ENCODE results near the gene MTHFD1L. TPM values are rescaled to one million over a fixed set of nuclear protein-coding genes. Genes with fewer than 3 reads are reported as not detected.

Gene MTHFD1L
- total RNA-seq, 4 donors from 2014 or later: 3.3 to 7.8 (median 3.8) TPM

DNA sequence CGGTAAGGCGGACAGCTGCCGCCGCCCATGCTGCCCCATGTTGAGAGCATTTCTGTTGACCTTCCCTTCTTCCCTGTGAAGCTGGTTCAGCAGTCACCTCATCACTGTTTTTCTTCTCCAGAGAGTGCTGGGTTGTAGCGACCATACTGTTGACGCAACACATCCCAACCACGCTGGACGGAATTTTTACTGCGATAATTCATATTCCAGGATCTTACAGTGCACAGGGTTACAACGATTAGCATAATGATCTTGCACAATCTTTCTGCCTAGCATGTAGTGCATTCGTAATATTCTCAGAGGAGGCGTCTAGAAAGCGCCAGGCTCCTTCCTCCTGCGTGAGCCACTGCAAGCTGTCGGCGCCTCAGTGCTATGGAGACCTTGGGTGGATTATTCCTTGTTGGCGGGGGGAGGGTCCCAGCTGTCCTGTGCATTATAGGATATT lies 137.0 kb downstream of the MTHFD1L start:
- TF ChIP-seq, protein P1, sequence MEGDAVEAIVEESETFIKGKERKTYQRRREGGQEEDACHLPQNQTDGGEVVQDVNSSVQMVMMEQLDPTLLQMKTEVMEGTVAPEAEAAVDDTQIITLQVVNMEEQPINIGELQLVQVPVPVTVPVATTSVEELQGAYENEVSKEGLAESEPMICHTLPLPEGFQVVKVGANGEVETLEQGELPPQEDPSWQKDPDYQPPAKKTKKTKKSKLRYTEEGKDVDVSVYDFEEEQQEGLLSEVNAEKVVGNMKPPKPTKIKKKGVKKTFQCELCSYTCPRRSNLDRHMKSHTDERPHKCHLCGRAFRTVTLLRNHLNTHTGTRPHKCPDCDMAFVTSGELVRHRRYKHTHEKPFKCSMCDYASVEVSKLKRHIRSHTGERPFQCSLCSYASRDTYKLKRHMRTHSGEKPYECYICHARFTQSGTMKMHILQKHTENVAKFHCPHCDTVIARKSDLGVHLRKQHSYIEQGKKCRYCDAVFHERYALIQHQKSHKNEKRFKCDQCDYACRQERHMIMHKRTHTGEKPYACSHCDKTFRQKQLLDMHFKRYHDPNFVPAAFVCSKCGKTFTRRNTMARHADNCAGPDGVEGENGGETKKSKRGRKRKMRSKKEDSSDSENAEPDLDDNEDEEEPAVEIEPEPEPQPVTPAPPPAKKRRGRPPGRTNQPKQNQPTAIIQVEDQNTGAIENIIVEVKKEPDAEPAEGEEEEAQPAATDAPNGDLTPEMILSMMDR (IDR thresholded peaks at IDR 0.05; ENCODE audit: low read depth): no peak

DNA sequence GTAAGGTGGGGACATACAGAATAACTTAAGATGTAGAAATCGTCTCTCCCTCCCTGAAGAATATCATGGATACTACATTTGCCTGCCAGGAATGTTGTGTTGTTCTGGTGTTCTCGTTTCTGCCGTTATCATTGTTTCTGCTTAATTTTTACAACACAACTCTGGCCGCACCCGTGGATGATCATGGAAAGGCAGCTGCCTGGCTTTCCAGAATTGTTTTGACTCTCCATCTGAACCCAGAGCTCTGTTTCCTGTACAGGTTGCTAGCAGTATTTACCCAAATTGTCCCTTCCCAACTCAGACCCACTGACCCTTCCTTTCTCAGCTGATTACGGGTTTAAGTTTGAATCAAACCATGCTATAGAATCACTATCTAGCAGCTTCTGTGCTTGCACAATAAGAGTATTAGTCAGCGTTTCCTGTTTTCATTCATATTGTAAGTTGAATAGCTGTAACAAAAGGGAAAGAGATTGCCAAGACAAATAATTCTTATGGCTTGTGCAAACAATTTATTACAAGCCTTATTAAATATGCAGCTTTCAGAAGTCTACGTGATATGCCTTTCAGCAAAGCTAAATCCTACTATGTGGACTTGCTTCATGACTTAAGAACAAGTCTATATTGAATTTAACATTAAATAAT lies 139.0 kb downstream of the MTHFD1L start:
- TF ChIP-seq, protein P1 (IDR thresholded peaks at IDR 0.05; ENCODE audit: low read depth): no peak

DNA sequence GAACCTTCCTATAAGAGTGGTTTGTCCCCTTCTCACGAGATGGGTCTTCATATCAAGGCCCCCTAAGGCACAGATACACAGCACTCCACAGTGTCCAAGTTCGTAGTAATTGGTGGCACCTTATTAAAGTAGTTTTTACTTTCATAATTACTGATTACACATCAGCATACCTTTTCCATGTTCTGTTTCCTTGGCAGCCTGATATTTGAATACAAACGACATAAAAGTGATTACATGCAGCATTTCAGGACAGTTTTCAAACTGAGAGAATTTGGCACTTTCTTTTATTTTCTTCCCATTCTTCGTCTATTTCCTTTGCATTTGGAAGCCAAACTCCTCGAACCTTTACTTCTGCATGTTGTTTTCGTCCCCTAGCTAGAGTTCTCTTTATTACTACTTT lies 139.7 kb downstream of the MTHFD1L start:
- TF ChIP-seq, protein P1 (IDR thresholded peaks at IDR 0.05; ENCODE audit: low read depth): no peak

DNA sequence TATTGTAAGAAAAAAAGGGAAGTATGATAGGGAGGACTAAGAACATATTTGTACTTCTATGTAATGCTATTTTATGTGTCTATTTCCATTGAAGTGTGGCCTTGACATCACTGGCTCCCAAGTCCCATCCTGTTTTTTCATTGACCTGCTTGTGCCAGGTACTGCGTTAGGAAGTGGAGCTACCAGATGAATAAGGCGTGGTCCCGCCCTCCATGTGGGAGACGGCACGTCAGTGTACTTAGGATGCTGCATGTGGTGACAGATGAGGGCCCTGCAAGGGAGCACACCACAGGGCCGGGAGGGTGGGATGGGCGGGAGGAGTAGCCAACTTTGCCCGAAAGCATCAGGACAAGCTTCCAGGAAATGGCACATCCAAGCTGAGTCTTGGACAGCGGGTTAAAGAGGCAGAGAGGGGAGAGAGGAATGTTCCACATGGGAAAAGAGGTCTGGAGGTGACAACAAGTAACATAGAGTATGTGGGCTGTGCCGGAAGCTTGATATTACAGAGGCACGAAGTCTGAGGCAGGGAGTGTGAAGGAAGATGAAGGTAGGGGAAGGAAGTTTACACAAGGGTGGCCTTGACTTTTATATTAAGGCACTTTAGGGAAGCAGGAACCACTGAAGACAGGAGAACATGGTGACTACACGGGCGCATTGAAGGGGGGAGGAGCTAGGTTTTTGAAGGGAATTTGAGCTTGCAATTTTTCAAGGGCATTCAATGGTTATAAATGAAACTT lies 140.6 kb downstream of the MTHFD1L start:
- TF ChIP-seq, protein P1 (IDR thresholded peaks at IDR 0.05; ENCODE audit: low read depth): no peak

DNA sequence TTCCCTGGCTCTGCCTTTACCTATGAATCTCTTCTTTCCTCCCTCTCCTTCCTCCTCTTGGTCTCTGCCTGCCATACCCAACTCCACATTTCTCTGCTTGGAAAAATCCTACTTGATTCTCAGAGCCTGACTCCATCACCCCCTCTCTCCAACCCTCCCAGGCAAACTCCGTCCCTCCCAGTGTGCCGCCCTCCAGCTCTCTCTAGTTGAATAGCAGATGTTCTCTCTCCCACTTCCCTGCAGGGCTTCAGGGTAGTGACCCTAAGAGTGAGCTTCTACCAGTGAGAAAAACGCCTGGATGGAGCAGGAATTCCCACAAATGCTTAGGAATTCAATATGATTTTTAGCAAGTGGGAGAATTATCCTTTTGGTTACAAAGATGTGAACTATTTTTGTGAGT lies 141.6 kb downstream of the MTHFD1L start:
- TF ChIP-seq, protein P1 (IDR thresholded peaks at IDR 0.05; ENCODE audit: low read depth): no peak

DNA sequence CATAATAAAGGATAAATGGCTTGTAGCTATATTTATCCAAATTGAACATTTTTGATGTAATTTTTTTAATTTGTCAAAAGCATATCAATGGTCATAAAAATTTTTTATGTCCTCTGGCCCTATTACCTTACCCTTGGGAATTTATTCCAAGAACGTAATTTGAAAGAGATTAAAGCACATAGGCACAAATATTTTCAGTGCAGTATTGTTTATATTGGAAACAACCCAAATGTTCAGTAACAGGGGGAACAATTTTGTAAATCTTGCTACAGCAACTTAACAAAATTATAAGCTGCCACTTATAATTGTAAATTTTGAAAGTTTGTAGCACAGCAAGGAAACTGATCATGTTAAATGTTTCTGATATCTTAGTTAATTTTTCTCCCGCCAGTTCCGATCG lies 142.4 kb downstream of the MTHFD1L start:
- TF ChIP-seq, protein P1 (IDR thresholded peaks at IDR 0.05; ENCODE audit: low read depth): no peak

DNA sequence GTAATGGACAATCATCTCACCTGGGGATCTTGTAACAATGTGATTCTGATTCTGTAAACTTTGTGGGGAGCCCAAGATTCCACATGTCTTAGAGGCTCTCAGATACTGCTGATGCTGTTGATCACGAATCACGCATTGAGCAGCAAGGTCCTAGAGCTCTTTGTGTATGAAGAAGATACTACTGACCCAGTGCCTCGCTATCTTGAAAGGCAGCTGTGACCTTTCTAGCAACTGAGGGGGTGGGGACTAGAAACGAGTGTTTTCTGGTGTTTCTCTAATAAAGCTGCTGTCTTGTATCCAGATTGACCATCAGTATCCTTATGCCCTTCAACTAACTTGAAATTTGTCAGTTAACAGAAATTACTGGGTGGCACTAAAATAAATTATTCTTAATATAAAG lies 142.9 kb downstream of the MTHFD1L start:
- TF ChIP-seq, protein P1 (IDR thresholded peaks at IDR 0.05; ENCODE audit: low read depth): no peak
